Inflammatory macrophage (primary cell): ENCODE measurements around the gene RUNX2.
"Not testable (repeated sequence)": the region's sequence is repeated elsewhere in the genome, so short reads cannot be mapped to it uniquely, and the experiment has no call there.

Experiments used
- DNase-seq, 2 donors: peaks; one replicate each; pipeline ENCODE4 v3.0.0-alpha.2; 2020 to 2022

The RUNX2 gene

DNA sequence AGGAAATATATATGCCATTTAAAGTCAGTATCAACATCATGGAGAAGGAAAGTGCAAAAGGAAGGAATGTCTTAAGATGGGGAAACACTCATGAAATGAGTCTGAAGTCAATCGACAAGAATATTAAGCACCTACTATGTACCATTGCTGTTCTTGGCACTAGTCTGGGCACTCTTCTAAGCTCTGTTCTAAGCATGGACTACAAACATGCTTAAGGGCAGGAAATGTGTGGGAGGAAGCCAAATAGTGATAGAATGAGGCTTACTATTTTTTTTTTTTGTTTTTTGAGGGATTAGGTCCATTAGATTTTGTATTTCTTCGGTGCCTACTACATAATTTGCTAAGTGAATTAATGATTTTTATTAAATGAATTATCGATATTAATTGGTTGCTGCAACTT is 133.4 kb downstream of the RUNX2 start:
- no peak for DNase-seq

GRCh38 chr6:45462190-45463134 is 134.3 kb downstream of the RUNX2 start:
- no peak for DNase-seq

DNA sequence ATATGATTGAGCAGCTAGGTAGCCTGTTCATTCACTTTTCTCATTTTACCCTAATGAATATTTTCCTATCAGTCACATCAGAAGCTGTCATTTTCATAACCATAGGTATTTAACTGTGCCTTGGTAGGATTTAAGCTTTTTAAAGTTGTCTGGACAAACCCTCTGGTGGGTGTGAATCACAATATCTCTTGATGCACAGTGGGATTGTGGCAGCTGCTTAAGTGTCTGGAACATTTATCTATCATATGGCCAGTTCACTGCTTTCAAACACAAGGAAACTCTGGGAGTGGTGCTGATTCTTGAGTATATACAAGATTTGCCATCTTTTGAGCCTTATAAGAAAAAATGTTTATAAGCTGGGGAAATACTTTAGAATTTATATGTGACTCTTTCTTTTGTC is 136.6 kb downstream of the RUNX2 start:
- no peak for DNase-seq

- peak in 1 of 2 donors; percentile 16 for DNase-seq
Observed at GRCh38 chr6:45466686-45467085, 138.6 kb downstream of the RUNX2 start.

GRCh38 chr6:45467417-45467816 is 139.3 kb downstream of the RUNX2 start:
- not testable (repeated sequence) for DNase-seq

- no peak for DNase-seq
Observed at GRCh38 chr6:45467853-45468252, 139.7 kb downstream of the RUNX2 start.

GRCh38 chr6:45469663-45470062 is 141.5 kb downstream of the RUNX2 start:
- no peak for DNase-seq

- DNase-seq = no peak
Observed at GRCh38 chr6:45470131-45470738, 142.1 kb downstream of the RUNX2 start.

DNA sequence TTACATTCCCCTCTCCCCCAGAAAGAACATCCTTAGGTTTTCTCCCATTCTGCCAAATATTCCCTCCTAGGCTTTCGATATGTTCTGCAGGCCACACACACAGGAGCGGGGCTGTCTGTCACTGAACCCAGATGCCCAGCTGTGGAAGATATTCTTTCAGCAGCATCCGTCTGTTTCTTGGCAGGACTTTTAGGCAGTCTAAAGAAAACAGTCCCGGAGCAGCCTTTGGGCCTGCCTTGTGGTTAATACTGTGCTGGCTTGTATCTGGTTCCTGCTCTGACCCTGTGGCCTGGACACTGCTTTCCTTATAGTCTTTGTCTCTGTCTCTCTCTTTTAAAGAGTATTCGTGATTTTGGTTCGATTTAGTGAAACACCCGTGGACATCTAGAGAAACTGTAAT is 144.3 kb downstream of the RUNX2 start:
- no peak for DNase-seq

GRCh38 chr6:45473121-45473993 is 145.2 kb downstream of the RUNX2 start:
- no peak for DNase-seq

DNA sequence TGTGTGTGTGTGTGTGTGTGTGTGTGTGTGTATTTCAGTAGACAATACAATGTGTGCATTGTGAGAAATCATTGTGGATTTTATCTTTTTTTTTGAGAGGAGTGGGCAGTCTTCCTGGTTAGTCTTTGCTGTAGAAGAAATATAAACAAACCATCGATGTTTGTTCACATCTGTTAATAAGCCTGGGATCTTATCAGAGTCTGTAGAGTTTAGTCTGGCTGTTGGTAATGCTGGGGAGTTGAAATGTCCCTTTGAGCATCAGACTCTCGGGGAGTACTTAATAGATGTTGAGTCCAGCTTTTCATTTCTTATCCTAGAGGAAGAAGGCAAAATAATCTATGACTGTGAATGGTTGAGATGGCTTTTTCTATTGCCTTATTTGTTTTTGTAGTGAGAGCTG is 146.2 kb downstream of the RUNX2 start:
- DNase-seq = no peak

GRCh38 chr6:45476341-45476740 is 148.2 kb downstream of the RUNX2 start:
- DNase-seq = no peak

- no peak for DNase-seq
Observed at GRCh38 chr6:45477278-45477677, 149.1 kb downstream of the RUNX2 start.

- no peak for DNase-seq
Observed at GRCh38 chr6:45477790-45478189, 149.7 kb downstream of the RUNX2 start.

DNA sequence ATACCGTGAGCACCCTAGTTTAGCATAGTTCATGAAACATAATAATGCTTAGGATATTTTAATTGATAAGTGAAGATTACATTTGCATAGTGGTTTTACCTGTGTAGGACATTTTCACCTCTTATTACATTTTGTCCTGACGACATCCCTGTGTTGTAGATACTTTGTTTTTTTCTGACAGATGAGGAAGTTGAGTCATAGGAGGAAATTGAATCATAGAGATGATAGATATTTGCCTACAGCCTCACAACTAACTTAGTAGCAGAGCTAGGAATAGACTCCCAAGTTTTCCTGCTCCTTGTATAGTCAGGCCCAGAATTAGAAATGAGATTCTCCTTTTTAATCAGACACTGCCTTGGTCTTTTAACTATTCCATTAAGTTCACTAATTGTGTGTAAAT is 150.1 kb downstream of the RUNX2 start:
- DNase-seq = peak; percentile 24 to 62

- peak; percentile 28 to 37 for DNase-seq
Observed at GRCh38 chr6:45479834-45480751, 152.0 kb downstream of the RUNX2 start.

GRCh38 chr6:45480752-45481415 is 152.8 kb downstream of the RUNX2 start:
- no peak for DNase-seq

- DNase-seq = no peak
Observed at GRCh38 chr6:45483021-45483420, 154.9 kb downstream of the RUNX2 start.

DNA sequence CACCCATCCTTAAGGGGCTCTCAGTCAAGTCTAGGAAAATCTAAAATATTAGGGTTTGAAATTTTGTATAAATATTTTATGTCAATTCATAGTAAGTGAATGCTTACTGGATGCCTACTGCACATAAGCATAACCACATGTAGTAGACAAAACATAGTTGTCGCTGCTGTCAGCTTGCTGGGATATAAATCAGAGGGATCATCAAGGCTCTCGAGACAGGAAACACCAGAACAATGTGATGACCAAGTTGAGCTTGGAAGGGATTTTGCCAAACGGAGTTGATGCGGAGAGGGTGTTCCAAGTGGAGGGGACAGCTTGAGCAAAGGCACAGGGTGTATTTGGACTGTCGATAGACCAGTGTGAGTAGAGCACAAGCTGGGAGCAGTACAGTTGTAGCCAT is 155.4 kb downstream of the RUNX2 start:
- no peak for DNase-seq

- peak; percentile 12 to 18 for DNase-seq
Observed at GRCh38 chr6:45486736-45487135, 158.6 kb downstream of the RUNX2 start.

DNA sequence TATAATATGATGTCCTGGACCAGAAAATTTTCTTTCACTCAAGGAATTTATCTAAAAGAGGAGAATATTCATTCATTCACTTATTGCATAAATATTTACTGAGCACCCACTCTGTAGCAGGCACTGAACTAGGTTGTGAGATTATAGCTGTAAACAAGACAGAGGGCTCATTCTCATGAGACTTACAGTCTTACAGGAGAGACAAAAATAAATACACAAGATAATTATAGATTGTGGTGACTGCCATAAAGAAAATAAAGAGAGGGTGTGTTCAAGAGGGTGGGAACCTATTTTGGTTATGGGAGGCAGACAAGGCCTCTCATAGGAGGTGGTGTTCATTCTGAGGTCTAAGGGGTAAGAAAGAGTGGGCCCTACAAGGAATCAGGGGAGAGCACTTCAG is 159.5 kb downstream of the RUNX2 start:
- DNase-seq = no peak
